LNCaP clone FGC (cell line): ENCODE data around the gene ATP11B.

Experiments
- DNase-seq: peaks from one replicate; pipeline ENCODE4 v3.0.0-alpha.2; 2011; ENCODE audit warnings: low read depth
- H3K4me3 ChIP-seq: 2 replicates; pipeline ENCODE4 v1.5.1; 2011; ENCODE audit warnings: mild to moderate bottlenecking, low read depth, low read length, control low read depth
- CTCF ChIP-seq: IDR thresholded peaks from 2 replicates; pipeline ENCODE4 v1.5.1; 2012; ENCODE audit warnings: mild to moderate bottlenecking; ENCODE audit not compliant: control insufficient read depth, insufficient read depth; ENCODE audit errors: extremely low read depth

The ATP11B gene

GRCh38 chr3:182914341-182914740 is 121.0 kb downstream of the ATP11B start:
- TF ChIP-seq CTCF, result no peak
- no peak for DNase-seq
- no peak overlapping the region for H3K4me3 ChIP-seq

- DNase-seq, result no peak
- no peak overlapping the region for H3K4me3 ChIP-seq
- no peak for TF ChIP-seq CTCF
Observed at GRCh38 chr3:182917134-182917533, 123.8 kb downstream of the ATP11B start.

GRCh38 chr3:182919866-182920357 is 126.6 kb downstream of the ATP11B start:
- no peak for DNase-seq
- H3K4me3 ChIP-seq, result no peak overlapping the region
- no peak for TF ChIP-seq CTCF

GRCh38 chr3:182920515-182921084 is 127.3 kb downstream of the ATP11B start:
- no peak overlapping the region for H3K4me3 ChIP-seq
- no peak for DNase-seq
- no peak for TF ChIP-seq CTCF

GRCh38 chr3:182921665-182922355 is 128.5 kb downstream of the ATP11B start:
- DNase-seq, result peak; percentile 46
- TF ChIP-seq CTCF, result no peak
- H3K4me3 ChIP-seq, result no peak overlapping the region

- no peak for TF ChIP-seq CTCF
- DNase-seq, result no peak
- H3K4me3 ChIP-seq, result no peak overlapping the region
Observed at GRCh38 chr3:182925330-182925943, 132.1 kb downstream of the ATP11B start.

GRCh38 chr3:182925944-182926337 is 132.6 kb downstream of the ATP11B start:
- no peak for DNase-seq
- TF ChIP-seq CTCF, result no peak
- H3K4me3 ChIP-seq, result no peak overlapping the region
